K562 (cell line): ENCODE data around the gene ZBTB25. TPM values are rescaled to one million over a fixed set of nuclear protein-coding genes. Genes with fewer than 3 reads are reported as not detected.

Experiments used
- ATAC-seq: fragments of 200-7000 bp; cut with Tn5 transposase; 3 replicates; pipeline ENCODE4 v1.9.1; 2020; ENCODE audit warnings: moderate library complexity
- BruUV-seq: library from RNA; stranded (reverse); fragments of 400-500 nt; replicated peaks from 2 replicates; lab custom pipeline; 2021; lab: Mats Ljungman, UMichigan
- CTCF ChIA-PET: fragments of 300-600 bp; formaldehyde crosslinking; extraction: SDS; loops from one replicate; lab custom pipeline; 2021; ENCODE audit warnings: low intra/inter-chr PET ratio; lab: Yijun Ruan, JAX
- POLR2A ChIA-PET: fragments of 300-600, 350-650 bp; sonication (Branson Sonifier 250); formaldehyde crosslinking; extraction: SDS; loops from one replicate; lab custom pipeline; 2021; ENCODE audit warnings: antibody characterized with exemption, inconsistent platforms; lab: Yijun Ruan, JAX
- DNase-seq, 4 experiments: peaks; one replicate each; pipeline versions ENCODE4 v3.0.0 to v3.0.0-alpha.2; 2011 to 2018; ENCODE audit warnings: low spot score in 3 of 4, mixed read lengths in 3 of 4; ENCODE audit errors: extremely low read depth in 1 of 4
- FAIRE-seq: peaks from 2 replicates; lab custom pipeline; 2011; peaks lifted over from hg19 to GRCh38; lab: Jason Lieb, UNC
- H2AFZ ChIP-seq: 2 replicates; pipeline ENCODE4 v1.6.0; 2011; ENCODE audit warnings: low read depth, low read length, control low read depth, inconsistent platforms
- H3K27ac ChIP-seq: fragments of 200-600 bp; 3 replicates; pipeline ENCODE4 v1.8.0; 2011; ENCODE audit warnings: low read depth, mild to moderate bottlenecking, control low read depth, inconsistent platforms, low read length, moderate library complexity, mixed read lengths; ENCODE audit errors: extremely low read depth
- H3K27me3 ChIP-seq, 2 experiments: fragments of 300-600 bp in 1 of 2; 2 replicates in 1 of 2; 3 replicates in 1 of 2; pipeline versions ENCODE4 v1.6.0 to v1.8.0; 2011; ENCODE audit warnings: inconsistent platforms in 2 of 2, low read length in 2 of 2, mild to moderate bottlenecking in 1 of 2, mixed read lengths in 1 of 2, moderate library complexity in 1 of 2; ENCODE audit not compliant: control insufficient read depth in 2 of 2, insufficient read depth in 2 of 2
- H3K36me3 ChIP-seq: fragments of 300-600 bp; 3 replicates; pipeline ENCODE4 v1.8.0; 2011; ENCODE audit warnings: mild to moderate bottlenecking, low read length, inconsistent platforms; ENCODE audit not compliant: control insufficient read depth, insufficient read depth
- H3K4me1 ChIP-seq, 2 experiments: fragments of 200-600 bp in 1 of 2; replicated peaks in 1 of 2; 2 replicates in 1 of 2; 3 replicates in 1 of 2; pipeline versions ENCODE4 v1.5.1 to v1.8.0; 2011; ENCODE audit warnings: inconsistent platforms in 2 of 2, low read length in 2 of 2, mild to moderate bottlenecking in 1 of 2, mixed read lengths in 1 of 2, moderate library complexity in 1 of 2; ENCODE audit not compliant: control insufficient read depth in 2 of 2, insufficient read depth in 2 of 2
- H3K4me2 ChIP-seq: 2 replicates; pipeline ENCODE4 v1.6.1; 2011; ENCODE audit warnings: low read length, control low read depth, inconsistent platforms, mixed read lengths; ENCODE audit not compliant: insufficient read depth
- H3K4me3 ChIP-seq: fragments of 200-600 bp; sonication (generic), shearing (Covaris generic); 2 replicates; pipeline ENCODE4 v1.5.1; 2016; ENCODE audit warnings: control low read depth, inconsistent platforms
- H3K79me2 ChIP-seq: fragments of 200-600 bp; 3 replicates; pipeline ENCODE4 v1.8.0; 2011; ENCODE audit warnings: low read length, inconsistent platforms; ENCODE audit not compliant: control insufficient read depth, insufficient read depth
- H3K9ac ChIP-seq, 2 experiments: 2 replicates each; pipeline versions ENCODE4 v1.6.0 to v1.6.1; 2011; ENCODE audit warnings: low read depth in 2 of 2, low read length in 2 of 2, control low read depth in 1 of 2, inconsistent platforms in 1 of 2, mild to moderate bottlenecking in 1 of 2, mixed read lengths in 1 of 2; ENCODE audit not compliant: insufficient read depth in 1 of 2
- H3K9me1 ChIP-seq: one replicate; pipeline ENCODE4 v1.6.0; 2011; ENCODE audit warnings: inconsistent platforms, mild to moderate bottlenecking, low read length, moderate library complexity; ENCODE audit not compliant: control insufficient read depth, insufficient read depth
- H3K9me3 ChIP-seq: replicated peaks from 2 replicates; pipeline ENCODE4 v1.5.1; 2011; ENCODE audit warnings: low read depth, low read length, inconsistent platforms; ENCODE audit not compliant: control insufficient read depth, insufficient read depth
- H4K20me1 ChIP-seq: replicated peaks from 2 replicates; pipeline ENCODE4 v1.6.1; 2011; ENCODE audit warnings: low read length, inconsistent platforms, mixed read lengths; ENCODE audit not compliant: control insufficient read depth, insufficient read depth
- ARID1B ChIP-seq: fragments of 450-650 bp; IDR thresholded peaks from 2 replicates; pipeline ENCODE4 v1.6.1; 2016; ENCODE audit warnings: antibody characterized with exemption, mild to moderate bottlenecking, inconsistent platforms
- HMBOX1 ChIP-seq: sonication (generic); IDR thresholded peaks from 2 replicates; pipeline ENCODE4 v1.6.1; 2016
- HNRNPLL ChIP-seq: fragments of 200-400 bp; formaldehyde crosslinking; IDR thresholded peaks from 2 replicates; pipeline ENCODE4 v1.6.1; 2017; ENCODE audit warnings: low read length, low read depth, mild to moderate bottlenecking; ENCODE audit not compliant: poor library complexity, severe bottlenecking
- HNRNPUL1 ChIP-seq: fragments of 200-400 bp; formaldehyde crosslinking; IDR thresholded peaks from 2 replicates; pipeline ENCODE4 v1.6.1; 2017; ENCODE audit warnings: low read length
- MCM2 ChIP-seq: fragments of 450-650 bp; IDR thresholded peaks from 2 replicates; pipeline ENCODE4 v1.6.1; 2017; ENCODE audit warnings: low read depth, mild to moderate bottlenecking
- MTA1 ChIP-seq: fragments of 450-650 bp; IDR thresholded peaks from 2 replicates; pipeline ENCODE4 v1.6.1; 2017; ENCODE audit warnings: borderline replicate concordance
- MYBL2 ChIP-seq, 2 experiments: fragments of 450-650 bp in 1 of 2; sonication (generic) in 1 of 2; formaldehyde crosslinking in 1 of 2; IDR thresholded peaks; 2 replicates each; pipeline versions ENCODE4 v1.6.1 to v1.8.1; 2017 to 2022; ENCODE audit warnings: borderline replicate concordance in 1 of 2, inconsistent platforms in 1 of 2, low read depth in 1 of 2, mild to moderate bottlenecking in 1 of 2, missing genetic modification reagents in 1 of 2, moderate library complexity in 1 of 2
- NFATC3 ChIP-seq: fragments of 450-650 bp; IDR thresholded peaks from 2 replicates; pipeline ENCODE4 v1.6.1; 2017; ENCODE audit warnings: mild to moderate bottlenecking
- RBM17 ChIP-seq: fragments of 200-400 bp; formaldehyde crosslinking; IDR thresholded peaks from 2 replicates; pipeline ENCODE4 v1.6.1; 2017; ENCODE audit warnings: low read depth, mild to moderate bottlenecking, low read length, borderline replicate concordance
- SIX5 ChIP-seq, 2 experiments: IDR thresholded peaks; 2 replicates each; pipeline ENCODE4 v1.6.1; 2011; ENCODE audit warnings: low read length in 2 of 2, borderline replicate concordance in 1 of 2, low read depth in 1 of 2, mild to moderate bottlenecking in 1 of 2, moderate library complexity in 1 of 2; ENCODE audit not compliant: insufficient read depth in 1 of 2
- TAF15 ChIP-seq: fragments of 200-400 bp; formaldehyde crosslinking; IDR thresholded peaks from 2 replicates; pipeline ENCODE4 v1.6.1; 2017; ENCODE audit warnings: mild to moderate bottlenecking, low read depth, low read length, moderate library complexity
- TBL1XR1 ChIP-seq, 2 experiments: IDR thresholded peaks; 2 replicates each; pipeline ENCODE4 v1.6.1; 2012; ENCODE audit warnings: improper control_type of control experiment in 2 of 2, low read length in 2 of 2, mild to moderate bottlenecking in 1 of 2
- ZNF12 ChIP-seq: sonication (generic); formaldehyde crosslinking; IDR thresholded peaks from 2 replicates; pipeline ENCODE4 v1.4.0; 2020; ENCODE audit warnings: mild to moderate bottlenecking, missing genetic modification reagents
- WGBS: fragments of 100-300 bp; shearing (Covaris generic); methylation state at CpG from one replicate; pipeline ENCODE4 v1.1.6; 2016; ENCODE audit warnings: low coverage, mixed read lengths; ENCODE audit not compliant: insufficient coverage; ENCODE audit errors: missing lambda C conversion rate; 5-methylcytosine and 5-hydroxymethylcytosine counted together
- in situ Hi-C: fragments of 300-500 bp; cut with MboI; formaldehyde crosslinking; loops from 4 replicates; pipeline ENCODE4 v1.15.0; 2018; ENCODE audit warnings: inconsistent platforms, mixed read lengths
- intact Hi-C: fragments of 100-400 bp; cut with micrococcal nuclease; formaldehyde crosslinking; loops from 2 replicates; pipeline ENCODE4 v1.14.2; 2022
- polyA plus RNA-seq, 8 experiments: library from polyadenylated mRNA; depleted of rRNA in 4 of 8; stranded (reverse) in 5 of 8; unstranded in 3 of 8; fragments of >200 nt; fragmentation: Nextera tagmentation in 2 of 8; fragmentation: Illumina TruSeq in 1 of 8; extraction: Ambion mirVana in 2 of 8; extraction: Trizol in 1 of 8; gene quantifications; 2 replicates each; pipeline versions ENCODE4 v1.2.1 to v1.2.3, GENCODE V29; 2011 to 2014; ENCODE audit warnings: inconsistent platforms in 1 of 8, missing spikeins in 1 of 8
- total RNA-seq, 7 experiments: library from RNA; depleted of rRNA in 6 of 7; stranded (reverse); fragments of >200 nt in 6 of 7; fragmentation: Illumina TruSeq in 2 of 7; extraction: Trizol in 2 of 7; gene quantifications; 2 replicates each; pipeline versions ENCODE4 v1.2.1 to v1.2.3, GENCODE V29; 2011 to 2021; ENCODE audit warnings: low replicate concordance in 1 of 7

ZBTB25 gene
- total and polyA plus RNA-seq, 9 of the 15 experiments (the other 6 are each of a cell fraction or from before 2014, with no cell fraction given): 0.61 to 3.9 (median 2.3) TPM

DNA sequence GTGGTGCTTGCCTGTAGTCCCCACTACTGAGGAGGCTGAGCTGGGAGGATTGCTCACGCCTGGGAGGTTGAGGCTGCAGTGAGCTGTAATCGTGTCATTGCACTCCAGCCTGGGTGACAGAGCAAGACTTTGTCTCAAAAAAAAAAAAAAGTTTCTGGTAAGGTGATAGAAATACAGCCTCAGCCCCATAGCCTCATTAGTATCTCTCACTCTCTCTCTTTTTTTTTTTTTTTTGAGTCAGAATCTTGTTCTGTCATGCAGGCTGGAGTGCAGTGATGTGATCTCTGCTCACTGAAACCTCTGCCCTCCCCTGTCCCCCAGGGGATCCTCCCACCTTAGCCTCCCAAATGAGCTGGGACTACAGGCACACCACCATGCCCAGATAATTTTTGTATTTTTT is 96.3 kb downstream of the ZBTB25 start (continued):
- no peak for TF ChIP-seq NFATC3
- no peak for TF ChIP-seq ZNF12 (CRISPR knock-in tag)
- TF ChIP-seq, all 486 proteins: peak for 0

GRCh38 chr14:64405295-64405694 is 98.3 kb downstream of the ZBTB25 start:
- Histone ChIP-seq H3K4me3 (no peak overlapping the region), H3K9me1 (no peaks in the 10 kb centered on the region), H2AFZ (no peak overlapping the region), H3K79me2 (peaks cover 37% of the 10 kb centered on the region), H3K9me3 (no peaks in the 10 kb centered on the region), H3K27me3 (no peaks in the 10 kb centered on the region), H3K27ac (no peak overlapping the region), H4K20me1 (no peaks in the 10 kb centered on the region; the same call in 1 of the 2 replicates), H3K9ac (no peak overlapping the region), H3K36me3 (peaks cover 67% of the 10 kb centered on the region), H3K4me2 (no peak overlapping the region), H3K4me1 (no peaks in the 10 kb centered on the region)
- intact Hi-C loops (no loop called here), in situ Hi-C loops (no loop called here)
- DNase-seq (no peak), FAIRE-seq (no peak), ATAC-seq (no peak)
- TF ChIP-seq MCM2: no peak
- TF ChIP-seq HMBOX1: no peak
- no peak for TF ChIP-seq TBL1XR1 (IDR thresholded peaks at IDR 0.05; ENCODE audit: low read length in 2 of 2)
- no peak for TF ChIP-seq HNRNPUL1
- TF ChIP-seq MTA1: no peak
- no peak for TF ChIP-seq HNRNPLL
- TF ChIP-seq MYBL2 (IDR thresholded peaks at IDR 0.05; ENCODE audit: low read depth): no peak
- no peak for TF ChIP-seq MYBL2 (CRISPR knock-in tag; IDR thresholded peaks at IDR 0.05; ENCODE audit: borderline replicate concordance)
- TF ChIP-seq RBM17: no peak
- TF ChIP-seq ARID1B: no peak
- TF ChIP-seq TAF15: no peak
- no peak for TF ChIP-seq SIX5 (IDR thresholded peaks at IDR 0.05; ENCODE audit: borderline replicate concordance in 1 of 2, insufficient read depth in 1 of 2, low read depth in 1 of 2, low read length in 2 of 2)
- POLR2A ChIA-PET: interaction anchor here (0.7 kb wide), 1 partner anchor 11 kb away, joined by 4 read pairs; no protein-coding TSS in a partner anchor
- WGBS: 98% methylated on average over 4 of the region's 4 CpGs
- BruUV-seq: no TSS peak
- CTCF ChIA-PET: no interaction called here
